Stimulated activated CD4-positive, alpha-beta T cell treated with anti-CD3 and anti-CD28 coated beads, Interleukin-15, amount 100 ng/mL, for 48 hours (primary cell): Measurements from ENCODE around the gene TSSK2.
A peak's percentile ranks its signal among the peaks of the same experiment; 100 is the strongest.
"Not testable (repeated sequence)": the region's sequence is repeated elsewhere in the genome, so short reads cannot be mapped to it uniquely, and the experiment has no call there.

Source experiments
- DNase-seq, 2 donors: peaks; one replicate each; pipeline ENCODE4 v3.0.0-alpha.2; 2020; ENCODE audit warnings: low read depth in 2 of 2

The TSSK2 gene

DNA sequence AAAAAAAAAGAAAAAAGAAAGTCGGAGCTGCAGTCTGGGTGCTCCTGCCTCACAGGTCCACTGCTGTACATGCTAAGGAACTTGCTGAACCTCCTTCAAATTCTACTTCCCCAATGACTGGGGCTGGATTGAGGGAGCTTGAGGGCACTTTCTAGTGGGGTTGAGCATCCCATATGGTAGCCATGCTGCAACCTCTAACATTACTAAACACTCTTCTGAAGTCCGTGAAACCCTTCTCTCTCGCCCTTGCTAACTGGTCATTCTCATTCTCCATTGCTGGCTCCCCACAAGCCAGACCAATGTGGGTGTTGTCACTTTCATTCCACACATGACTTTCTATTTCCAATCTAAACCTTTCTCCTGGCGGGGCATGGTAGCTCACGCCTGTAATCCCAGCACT, 12.1 kb downstream of the TSSK2 start:
- DNase-seq = no peak

DNA sequence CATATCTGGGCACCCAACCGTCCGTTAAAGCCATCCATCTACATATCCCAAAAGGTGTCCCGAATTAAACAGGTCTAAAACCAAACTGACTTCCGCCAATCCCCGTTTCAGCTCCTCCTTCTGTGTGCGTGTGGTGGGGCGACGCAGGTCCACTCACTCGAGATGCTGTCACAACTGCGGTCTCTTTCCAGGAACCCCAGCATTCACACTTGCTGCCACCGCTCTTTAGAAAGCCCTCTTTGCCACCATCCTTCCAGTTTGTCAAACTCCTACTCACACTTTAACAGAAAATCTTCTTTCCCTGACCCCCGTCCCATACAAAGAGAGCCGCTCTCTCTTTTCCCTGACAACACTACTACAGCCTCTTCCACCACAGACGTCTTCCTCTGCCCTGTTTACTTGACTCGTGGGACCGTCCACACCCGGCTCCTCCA, 12.9 kb downstream of the TSSK2 start:
- peak in 1 of 2 donors; percentile 22 for DNase-seq

- DNase-seq = no peak
These were observed 15.3 kb downstream of the TSSK2 start for GRCh38 chr22:19146215-19146968.

DNA sequence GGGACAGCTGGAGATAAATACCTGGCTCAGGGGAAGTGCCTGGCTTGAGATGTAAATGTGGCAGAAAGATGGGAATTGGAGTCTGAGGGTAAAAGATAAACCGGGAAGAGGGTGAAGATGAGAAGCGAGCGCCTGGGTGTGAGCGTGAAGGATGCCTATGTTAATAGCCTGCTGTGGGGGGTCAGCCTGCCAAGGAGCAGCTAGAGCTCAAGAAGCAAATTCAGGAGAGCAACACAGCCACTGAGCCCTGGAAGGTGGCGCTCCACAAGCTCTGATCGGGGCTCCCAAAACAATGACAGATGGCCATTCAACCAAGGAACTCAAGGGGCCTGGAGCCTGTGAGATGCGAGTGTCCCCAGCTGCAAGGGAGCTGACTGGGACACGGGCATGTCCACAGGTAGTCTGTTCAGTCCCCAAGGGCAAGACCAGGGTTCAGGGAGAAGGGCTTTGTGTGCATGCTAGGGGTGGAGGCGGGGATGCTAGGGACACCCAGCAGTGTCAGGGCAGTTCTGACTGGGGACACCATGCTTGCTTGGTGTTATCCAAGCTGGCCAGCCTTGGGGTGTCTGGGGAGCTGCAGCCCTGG, 16.2 kb downstream of the TSSK2 start:
- DNase-seq = no peak

DNA sequence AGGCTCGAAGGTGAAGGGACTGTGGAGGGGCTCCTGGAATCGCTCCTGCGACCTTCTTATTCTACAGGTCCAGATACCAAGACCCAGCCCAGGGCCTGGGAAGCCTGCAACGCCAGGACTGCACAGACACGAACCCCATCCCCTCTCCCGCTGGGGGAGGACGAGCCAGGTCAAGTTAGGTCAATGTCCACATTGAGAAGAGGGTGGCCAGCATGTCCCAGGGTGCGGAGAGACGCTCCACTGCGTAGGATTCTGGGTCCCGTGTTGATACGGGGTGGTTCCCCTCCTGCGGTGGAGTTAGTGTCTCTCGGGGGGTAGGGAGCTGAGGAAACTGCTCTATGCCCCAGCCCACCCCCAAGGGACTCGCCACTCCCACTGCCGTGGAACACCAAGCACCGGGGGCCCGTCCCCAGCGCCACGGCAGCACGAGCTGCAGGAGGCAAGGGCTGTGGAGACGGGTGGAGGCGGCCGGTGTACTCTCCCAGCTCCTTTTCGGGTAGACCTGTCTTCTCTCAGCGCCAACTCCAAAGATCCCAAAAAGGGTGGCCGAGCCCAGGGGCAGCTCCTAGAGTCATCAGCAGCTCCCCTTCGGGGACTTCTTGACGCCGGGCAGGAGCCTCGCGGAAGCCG, 17.4 kb downstream of the TSSK2 start:
- DNase-seq = no peak

GRCh38 chr22:19149047-19149883, 18.2 kb downstream of the TSSK2 start:
- DNase-seq = no peak

DNA sequence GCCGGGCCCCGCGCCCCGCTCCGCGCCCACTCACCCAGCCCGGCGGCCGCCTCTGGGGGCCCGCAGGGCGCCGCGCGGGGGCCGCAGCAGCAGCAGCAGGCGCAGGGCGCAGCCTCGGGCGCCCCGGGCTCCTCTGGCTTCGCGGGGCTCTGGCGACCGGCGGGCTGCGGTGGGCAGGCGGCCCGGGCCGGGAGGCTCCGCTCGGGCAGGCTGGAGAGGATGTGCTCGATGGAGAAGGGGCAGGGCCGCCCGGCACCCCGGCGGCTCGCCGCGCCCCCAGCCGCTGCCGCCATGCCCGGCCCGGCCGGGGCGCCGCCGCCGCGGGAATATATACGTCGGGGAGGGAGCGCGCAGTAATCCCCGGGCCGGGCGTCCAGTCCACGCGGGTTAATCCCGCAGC, 18.9 kb downstream of the TSSK2 start, which contains the start of gene GSC2:
TSS of gene GSC2 (minus strand) at position 302 of the 400 bp plus-strand sequence. CDS start at position 293, 9 bp downstream.
- no peak for DNase-seq

DNA sequence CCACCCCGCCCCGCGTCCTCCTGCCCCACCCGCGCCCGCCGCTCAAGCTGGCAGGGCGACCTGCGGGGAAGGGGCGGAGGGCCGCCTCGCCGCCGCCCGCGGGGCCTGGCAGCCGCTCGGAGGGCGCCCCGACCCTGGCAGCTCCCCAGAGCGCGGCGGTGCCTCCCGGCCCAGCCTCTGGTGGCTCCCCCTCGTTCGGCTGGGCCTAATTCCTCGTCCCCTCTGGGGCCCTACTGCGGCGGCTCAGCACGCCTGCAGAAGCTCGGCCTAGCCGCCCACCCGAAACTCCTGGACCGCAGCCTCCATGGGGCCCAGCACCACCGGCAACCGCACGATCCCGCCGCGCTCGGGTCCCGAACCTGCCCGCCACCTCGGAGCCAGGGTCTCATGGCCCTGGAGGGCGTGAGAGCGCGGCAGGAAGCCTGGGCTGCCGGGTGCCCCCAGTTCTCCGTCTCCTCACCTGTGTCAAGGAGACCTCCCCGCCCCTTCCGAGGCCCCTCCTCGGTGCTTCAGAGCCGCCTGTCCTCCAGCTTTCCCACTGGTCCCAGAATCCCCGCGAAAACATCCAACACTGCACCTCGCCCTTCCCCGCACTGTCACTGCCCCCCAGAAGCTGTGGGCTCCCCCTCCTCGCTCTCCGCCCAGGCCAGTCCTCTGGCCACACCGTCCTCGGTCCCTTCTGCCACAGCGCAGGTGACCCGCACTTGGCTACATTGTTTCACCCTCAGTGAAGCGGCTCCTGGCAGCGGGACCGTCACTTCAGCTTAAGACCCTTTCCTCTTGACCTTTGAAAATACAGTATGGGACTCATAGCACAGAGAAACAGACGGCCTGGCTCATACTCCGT, 19.6 kb downstream of the TSSK2 start:
- DNase-seq = no peak

GRCh38 chr22:19151329-19152191, 20.5 kb downstream of the TSSK2 start:
- DNase-seq = no peak

GRCh38 chr22:19152942-19153883, 22.1 kb downstream of the TSSK2 start:
- DNase-seq = no peak

GRCh38 chr22:19156109-19156508, 25.0 kb downstream of the TSSK2 start:
- not testable (repeated sequence) for DNase-seq

GRCh38 chr22:19158649-19159048, 27.5 kb downstream of the TSSK2 start:
- DNase-seq = not testable (repeated sequence)

DNA sequence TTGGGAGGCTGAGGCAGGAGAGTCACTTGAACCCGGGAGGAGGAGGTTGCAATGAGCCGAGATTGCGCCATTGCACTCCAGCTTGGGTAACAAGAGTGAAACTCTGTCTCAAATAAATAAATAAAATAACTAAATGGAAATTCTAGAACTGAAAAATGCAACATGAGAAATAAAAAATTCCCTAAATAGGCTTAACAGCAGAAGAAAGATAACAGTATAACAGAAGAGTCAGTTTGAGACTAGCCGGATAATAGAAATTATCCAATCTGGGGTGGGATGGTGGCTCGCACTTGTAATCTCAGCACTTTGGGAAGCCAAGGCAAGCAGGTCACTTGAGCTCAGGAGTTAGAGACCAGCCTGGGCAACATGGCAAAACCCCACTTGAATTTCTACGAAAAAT, 33.3 kb downstream of the TSSK2 start:
- no peak for DNase-seq

DNA sequence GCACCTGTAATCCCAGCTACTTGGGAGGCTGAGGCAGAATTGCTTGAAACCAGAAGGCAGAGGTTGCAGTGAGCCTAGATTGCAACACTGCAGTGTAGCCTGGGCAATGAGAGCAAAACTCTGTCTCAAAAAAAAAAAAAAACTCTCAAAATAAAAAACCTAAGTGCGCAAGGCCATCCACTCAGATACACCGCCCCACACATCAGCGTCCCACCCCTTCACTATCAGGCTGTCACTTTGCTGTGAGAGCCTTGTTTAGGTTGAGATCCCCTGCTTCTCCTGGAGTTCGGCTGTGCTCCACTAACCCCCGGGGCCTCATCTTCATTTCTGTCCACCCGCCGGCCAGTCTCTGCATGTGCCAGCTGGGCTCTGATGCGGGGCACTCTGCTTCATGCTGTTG, 35.3 kb downstream of the TSSK2 start:
- no peak for DNase-seq

GRCh38 chr22:19167106-19167869, 36.2 kb downstream of the TSSK2 start:
- DNase-seq = no peak

GRCh38 chr22:19168088-19168890, 37.2 kb downstream of the TSSK2 start:
- DNase-seq = no peak
